Naive thymus-derived CD4-positive, alpha-beta T cell (primary cell): Measurements from ENCODE around the gene SPDYE2B. TPM values are rescaled to one million over a fixed set of nuclear protein-coding genes. Genes with fewer than 3 reads are reported as not detected.
A peak's percentile ranks its signal among the peaks of the same experiment; 100 is the strongest.
"Not testable (repeated sequence)": the region's sequence is repeated elsewhere in the genome, so short reads cannot be mapped to it uniquely, and the experiment has no call there.

Source experiments
- ATAC-seq: fragments of 150-1000 bp; cut with Tn5 transposase; 2 replicates; pipeline ENCODE4 v1.10.0; 2021; ENCODE audit warnings: mild to moderate bottlenecking, moderate library complexity
- CTCF ChIA-PET: fragments of 350-600 bp; sonication (Branson Sonifier 250); formaldehyde crosslinking; loops from one replicate; lab custom pipeline; 2021; ENCODE audit warnings: antibody characterized with exemption; lab: Charles Lee
- POLR2A ChIA-PET: fragments of 350-600 bp; sonication (Branson Sonifier 250); formaldehyde crosslinking; loops from one replicate; lab custom pipeline; 2021; ENCODE audit warnings: antibody characterized with exemption, inconsistent platforms; lab: Charles Lee
- DNase-seq, 9 donors: peaks; one replicate each; pipeline versions ENCODE4 v3.0.0 to v3.0.0-alpha.2; 2020 to 2022; ENCODE audit warnings: mixed read lengths in 1 of 9
- H3K27ac ChIP-seq: one replicate; pipeline ENCODE4 v1.7.0; 2013; ENCODE audit warnings: mild to moderate bottlenecking, low read depth, low read length, moderate library complexity
- H3K27me3 ChIP-seq, 2 donors: one replicate each; pipeline ENCODE4 v1.7.0; 2013; ENCODE audit warnings: low read length in 2 of 2, mild to moderate bottlenecking in 2 of 2, moderate library complexity in 2 of 2; ENCODE audit not compliant: control insufficient read depth in 2 of 2, insufficient read depth in 2 of 2
- H3K36me3 ChIP-seq, 3 experiments: 1 replicate in 2 of 3; 2 replicates in 1 of 3; pipeline ENCODE4 v1.7.0; 2013; ENCODE audit warnings: low read length in 3 of 3, mild to moderate bottlenecking in 3 of 3, moderate library complexity in 1 of 3; ENCODE audit not compliant: insufficient read depth in 3 of 3, control insufficient read depth in 2 of 3
- H3K4me1 ChIP-seq, 2 donors: one replicate each; pipeline ENCODE4 v1.7.0; 2013; ENCODE audit warnings: low read length in 2 of 2, mild to moderate bottlenecking in 2 of 2, moderate library complexity in 1 of 2; ENCODE audit not compliant: control insufficient read depth in 2 of 2, insufficient read depth in 2 of 2
- H3K4me3 ChIP-seq: 2 replicates; pipeline ENCODE4 v1.7.0; 2013; ENCODE audit warnings: mild to moderate bottlenecking, low read length
- H3K9me3 ChIP-seq, 3 experiments: 1 replicate in 2 of 3; 2 replicates in 1 of 3; pipeline ENCODE4 v1.7.0; 2013; ENCODE audit warnings: low read length in 3 of 3; ENCODE audit not compliant: control insufficient read depth in 2 of 3
- H3K27ac Mint-ChIP-seq, 9 donors: one replicate each; pipeline ENCODE4 v1.8.0; 2020 to 2022; ENCODE audit warnings: mixed read lengths in 9 of 9, mild to moderate bottlenecking in 8 of 9, moderate library complexity in 5 of 9, inconsistent platforms in 2 of 9
- H3K27me3 Mint-ChIP-seq, 5 donors: one replicate each; pipeline ENCODE4 v1.8.0; 2021 to 2022; ENCODE audit warnings: mixed read lengths in 5 of 5, mild to moderate bottlenecking in 1 of 5
- H3K36me3 Mint-ChIP-seq, 5 donors: one replicate each; pipeline ENCODE4 v1.8.0; 2020 to 2022; ENCODE audit warnings: mixed read lengths in 5 of 5, mild to moderate bottlenecking in 3 of 5, inconsistent platforms in 1 of 5
- H3K4me1 Mint-ChIP-seq, 7 donors: one replicate each; pipeline ENCODE4 v1.8.0; 2020 to 2022; ENCODE audit warnings: mixed read lengths in 7 of 7, mild to moderate bottlenecking in 3 of 7, inconsistent platforms in 1 of 7
- H3K4me3 Mint-ChIP-seq, 10 donors: one replicate each; pipeline ENCODE4 v1.8.0; 2020 to 2022; ENCODE audit warnings: mild to moderate bottlenecking in 10 of 10, mixed read lengths in 10 of 10, moderate library complexity in 6 of 10, inconsistent platforms in 2 of 10
- H3K9me3 Mint-ChIP-seq, 11 donors: one replicate each; pipeline ENCODE4 v1.8.0; 2020 to 2022; ENCODE audit warnings: mixed read lengths in 11 of 11, mild to moderate bottlenecking in 4 of 11, inconsistent platforms in 1 of 11, moderate library complexity in 1 of 11
- intact Hi-C, 2 donors: fragments of 100-400 bp; cut with micrococcal nuclease; formaldehyde crosslinking; loops; one replicate each; pipeline ENCODE4 v1.15.1; 2023
- polyA plus RNA-seq, 2 donors: library from polyadenylated mRNA; unstranded; fragments of 300-500 nt; fragmentation: Illumina TruSeq; gene quantifications; one replicate each; pipeline ENCODE4 v1.2.3, GENCODE V29; 2021
- total RNA-seq, 6 experiments: library from RNA in 5 of 6; stranded (reverse) in 5 of 6; gene quantifications; 1 replicate in 5 of 6; 2 replicates in 1 of 6; pipeline ENCODE4 v1.2.3 and lab custom pipeline; 2021 to 2026

SPDYE2B gene
- total and polyA plus RNA-seq, 7 experiments from 2014 or later, result not detected

GRCh38 chr7:102611013-102611674, 39.0 kb upstream of the SPDYE2B start:
- H3K9me3 Mint-ChIP-seq, H3K4me3 ChIP-seq, H3K4me1 ChIP-seq, H3K4me3 Mint-ChIP-seq, H3K36me3 Mint-ChIP-seq, H3K4me1 Mint-ChIP-seq, POLR2A ChIA-PET, H3K27ac Mint-ChIP-seq, DNase-seq, H3K27me3 Mint-ChIP-seq, CTCF ChIA-PET, H3K27ac ChIP-seq, H3K27me3 ChIP-seq, intact Hi-C loops, H3K36me3 ChIP-seq, H3K9me3 ChIP-seq: not testable (repeated sequence)
- peak; percentile 83 for ATAC-seq

DNA sequence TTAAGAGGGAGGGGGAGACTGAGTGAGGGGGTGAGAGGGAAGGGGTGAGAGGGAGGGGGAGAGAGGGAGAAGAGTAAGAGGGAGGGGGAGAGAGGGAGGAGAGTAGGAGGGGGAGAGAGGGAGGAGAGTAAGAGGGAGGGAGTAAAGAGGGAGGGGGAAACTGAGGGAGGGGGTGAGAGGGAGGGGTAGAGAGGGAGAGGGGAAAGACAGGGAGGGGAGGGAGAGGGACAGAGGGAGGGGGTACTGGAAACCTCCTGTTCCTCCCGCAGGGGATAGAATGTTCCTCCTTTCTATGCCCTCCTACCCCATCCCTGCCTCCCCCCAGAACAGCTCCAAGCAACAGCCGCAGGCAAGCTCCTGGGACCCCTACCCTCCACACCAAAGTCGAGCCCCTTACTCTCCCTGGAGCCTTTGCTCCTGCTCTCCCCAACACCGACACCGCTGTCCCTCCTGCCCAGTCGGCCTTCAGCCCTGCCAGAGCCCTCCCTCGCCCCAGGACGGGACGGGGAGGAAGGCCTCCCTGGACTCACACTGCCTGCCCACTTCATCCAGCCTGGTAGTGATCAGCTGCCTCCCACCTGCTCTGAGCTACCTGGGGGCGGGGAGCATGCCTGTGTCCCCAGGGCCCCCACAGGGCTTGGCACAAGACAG, 38.3 kb upstream of the SPDYE2B start:
- H3K4me1 ChIP-seq, H3K27ac ChIP-seq, H3K4me3 ChIP-seq, H3K36me3 ChIP-seq, H3K4me1 Mint-ChIP-seq, H3K9me3 ChIP-seq, H3K27ac Mint-ChIP-seq, ATAC-seq, H3K9me3 Mint-ChIP-seq, H3K36me3 Mint-ChIP-seq, H3K27me3 ChIP-seq, intact Hi-C loops, CTCF ChIA-PET, POLR2A ChIA-PET, H3K27me3 Mint-ChIP-seq: not testable (repeated sequence)
- peak overlapping the region in 1 of 10 donors; percentile 13 for H3K4me3 Mint-ChIP-seq
- DNase-seq, result peak in 1 of 9 donors; percentile 6

DNA sequence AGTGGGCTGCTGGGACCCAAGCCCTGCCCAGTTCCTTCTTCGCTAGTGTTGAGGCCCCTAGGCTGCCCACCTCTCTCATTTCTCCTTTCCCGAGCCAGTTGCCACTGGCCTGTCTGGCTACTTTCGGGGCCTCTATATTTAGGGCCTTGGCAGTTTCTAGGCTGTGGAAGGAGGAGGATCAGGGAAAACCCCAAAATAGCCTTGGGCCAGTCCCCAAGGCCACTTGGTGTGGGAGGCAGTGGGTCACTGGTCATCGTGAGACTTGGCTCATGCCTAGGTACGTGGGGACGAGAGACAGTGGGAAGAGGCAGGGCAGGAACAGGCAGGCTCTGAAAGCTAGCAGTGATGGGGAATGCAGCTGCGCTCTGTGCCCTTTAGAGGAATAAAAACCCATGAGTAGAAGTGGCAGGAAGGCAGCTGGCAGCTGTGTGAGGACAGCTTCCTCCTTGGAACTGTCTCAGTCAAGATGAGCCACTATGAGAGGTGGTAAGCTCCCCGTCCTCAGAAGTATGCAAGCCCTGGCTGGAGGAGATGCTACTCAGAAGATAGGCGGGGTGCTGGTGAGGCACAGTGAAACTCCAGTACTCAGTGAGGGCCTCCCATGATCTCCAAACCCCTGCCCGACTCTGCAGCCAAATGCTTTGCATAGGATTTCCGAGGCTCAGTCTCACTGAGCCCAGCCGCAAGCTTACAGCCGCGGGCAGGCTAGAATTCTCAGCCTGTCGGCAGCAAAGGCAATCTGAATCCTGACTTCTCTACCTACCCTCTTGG, 36.4 kb upstream of the SPDYE2B start:
- H3K9me3 ChIP-seq, CTCF ChIA-PET, DNase-seq, H3K36me3 Mint-ChIP-seq, H3K4me1 Mint-ChIP-seq, H3K36me3 ChIP-seq, H3K27me3 Mint-ChIP-seq, ATAC-seq, H3K4me3 Mint-ChIP-seq, H3K4me1 ChIP-seq, H3K27ac ChIP-seq, H3K9me3 Mint-ChIP-seq, H3K27me3 ChIP-seq, intact Hi-C loops, H3K27ac Mint-ChIP-seq, POLR2A ChIA-PET, H3K4me3 ChIP-seq: not testable (repeated sequence)

GRCh38 chr7:102614346-102614697, 35.8 kb upstream of the SPDYE2B start:
- H3K27me3 ChIP-seq, H3K9me3 ChIP-seq, H3K27ac Mint-ChIP-seq, intact Hi-C loops, H3K4me1 Mint-ChIP-seq, DNase-seq, POLR2A ChIA-PET, H3K27ac ChIP-seq, CTCF ChIA-PET, H3K4me3 Mint-ChIP-seq, H3K4me3 ChIP-seq, H3K36me3 ChIP-seq, H3K27me3 Mint-ChIP-seq, ATAC-seq, H3K4me1 ChIP-seq, H3K36me3 Mint-ChIP-seq, H3K9me3 Mint-ChIP-seq: not testable (repeated sequence)

DNA sequence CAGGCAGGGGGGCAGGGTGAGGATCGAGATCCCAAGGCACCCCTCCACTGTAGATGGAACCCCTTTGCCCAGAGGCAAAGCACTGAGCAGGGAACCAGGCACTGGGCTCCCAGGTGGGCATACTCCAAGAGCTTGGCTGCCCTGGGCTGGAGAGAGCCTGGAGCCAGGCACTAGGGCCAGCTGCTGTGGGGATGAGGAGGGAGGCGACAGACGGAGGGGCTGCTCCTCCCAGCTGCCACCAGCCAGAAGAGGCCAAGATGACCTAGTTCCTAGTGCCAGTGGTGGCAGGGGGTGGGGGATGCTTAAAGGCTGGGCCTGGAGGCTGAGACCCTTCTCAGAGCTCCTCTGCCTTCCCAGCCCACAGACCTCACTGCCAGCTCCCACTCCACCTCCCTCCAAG, 35.2 kb upstream of the SPDYE2B start:
- H3K36me3 ChIP-seq, H3K27me3 Mint-ChIP-seq, ATAC-seq, POLR2A ChIA-PET, H3K4me3 ChIP-seq, H3K9me3 ChIP-seq, H3K27ac Mint-ChIP-seq, H3K4me3 Mint-ChIP-seq, H3K9me3 Mint-ChIP-seq, H3K27me3 ChIP-seq, H3K4me1 ChIP-seq, DNase-seq, H3K36me3 Mint-ChIP-seq, CTCF ChIA-PET, intact Hi-C loops, H3K27ac ChIP-seq, H3K4me1 Mint-ChIP-seq: not testable (repeated sequence)

DNA sequence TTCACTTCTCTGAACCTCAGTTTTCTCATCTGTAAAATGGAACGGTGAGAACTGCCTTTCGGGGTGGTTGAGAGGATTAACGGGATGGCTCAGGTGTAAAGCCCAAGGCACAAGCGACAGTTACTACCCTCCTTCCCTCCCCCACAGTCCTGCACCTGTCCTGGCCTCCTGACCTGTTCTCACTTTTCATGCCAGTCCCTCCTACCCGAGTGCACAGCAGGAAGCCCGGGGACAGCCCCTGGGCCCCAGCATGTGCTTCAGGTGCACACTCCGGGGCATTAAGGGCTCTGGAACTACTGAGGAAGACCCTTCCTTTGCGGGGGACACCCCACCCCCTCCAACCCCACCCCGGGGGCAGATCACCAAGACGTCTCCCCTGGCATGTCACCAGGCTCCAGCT, 34.2 kb upstream of the SPDYE2B start:
- ATAC-seq, H3K9me3 Mint-ChIP-seq, H3K36me3 ChIP-seq, H3K27me3 Mint-ChIP-seq, H3K4me3 ChIP-seq, H3K4me1 Mint-ChIP-seq, H3K36me3 Mint-ChIP-seq, H3K4me3 Mint-ChIP-seq, intact Hi-C loops, CTCF ChIA-PET, POLR2A ChIA-PET, H3K4me1 ChIP-seq, DNase-seq, H3K9me3 ChIP-seq, H3K27ac Mint-ChIP-seq, H3K27me3 ChIP-seq, H3K27ac ChIP-seq: not testable (repeated sequence)
